HG02885 (cell line): ENCODE results near the gene NXPE1.
"Not testable (repeated sequence)": the region's sequence is repeated elsewhere in the genome, so short reads cannot be mapped to it uniquely, and the experiment has no call there.

Source experiments
- ATAC-seq: cut with Tn5 transposase; IDR thresholded peaks from one replicate; pipeline ENCODE4 v1.9.1; 2021; ENCODE audit warnings: mild to moderate bottlenecking; ENCODE audit not compliant: unreplicated experiment, poor library complexity

NXPE1 gene

GRCh38 chr11:114559425-114560310 is at the start of gene NXPE1:
Gene NXPE1 (minus strand): TSS chr11:114559881. CDS start chr11:114551201, 8,680 bp downstream.
- no peak for ATAC-seq

GRCh38 chr11:114609429-114609828 is 49.7 kb upstream of the NXPE1 start:
- ATAC-seq = no peak

- ATAC-seq = not testable (repeated sequence)
Observed at GRCh38 chr11:114608605-114609004, 48.9 kb upstream of the NXPE1 start.

GRCh38 chr11:114607753-114608459 is 48.2 kb upstream of the NXPE1 start:
- peak; percentile 27 for ATAC-seq

DNA sequence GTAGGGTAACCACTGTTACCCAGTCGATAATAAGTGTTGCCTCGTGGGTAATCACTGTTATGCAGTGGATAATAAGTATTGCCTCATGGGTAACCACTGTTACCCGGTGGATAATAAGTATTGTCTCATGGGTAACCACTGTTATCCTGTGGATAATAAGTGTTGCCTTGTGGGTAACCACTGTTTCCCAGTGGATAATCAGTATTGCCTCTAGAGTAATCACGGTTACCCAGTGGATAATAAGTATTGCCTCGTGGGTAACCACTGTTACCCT is 47.1 kb upstream of the NXPE1 start:
- ATAC-seq = not testable (repeated sequence)

DNA sequence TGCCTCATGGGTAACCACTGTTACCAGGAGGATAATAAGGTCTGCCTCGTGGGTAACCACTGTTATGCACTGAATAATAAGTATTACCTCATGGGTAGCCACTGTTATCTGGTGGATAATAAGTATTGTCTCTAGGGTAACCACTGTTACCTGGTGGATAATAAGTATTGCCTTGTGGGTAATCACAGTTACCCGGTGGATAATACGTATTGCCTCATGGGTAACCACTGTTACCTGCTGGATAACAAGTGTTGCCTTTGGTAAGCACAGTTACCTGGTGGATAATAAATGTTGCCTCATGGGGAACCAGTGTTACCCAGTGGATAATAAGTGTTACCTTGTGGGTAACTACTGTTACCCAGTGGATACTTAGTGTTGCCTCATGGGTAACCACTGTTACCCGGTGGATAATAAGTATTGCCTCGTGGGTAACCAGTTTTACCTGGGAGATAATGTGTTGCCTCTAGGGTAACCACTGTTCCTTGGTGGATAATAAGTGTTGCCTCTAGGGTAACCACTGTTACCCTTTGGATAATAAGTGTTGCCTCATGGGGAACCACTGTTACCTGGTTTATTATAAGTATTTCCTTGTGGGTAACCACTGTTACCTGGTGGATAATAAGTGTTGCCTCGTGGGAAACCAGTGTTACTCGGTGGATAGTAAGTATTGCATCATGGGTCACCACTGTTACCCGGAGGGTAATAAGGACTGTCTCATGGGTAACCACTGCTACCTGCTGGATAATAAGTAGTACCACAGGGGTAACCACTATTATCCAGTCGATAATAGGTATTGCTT is 46.5 kb upstream of the NXPE1 start:
- no peak for ATAC-seq

DNA sequence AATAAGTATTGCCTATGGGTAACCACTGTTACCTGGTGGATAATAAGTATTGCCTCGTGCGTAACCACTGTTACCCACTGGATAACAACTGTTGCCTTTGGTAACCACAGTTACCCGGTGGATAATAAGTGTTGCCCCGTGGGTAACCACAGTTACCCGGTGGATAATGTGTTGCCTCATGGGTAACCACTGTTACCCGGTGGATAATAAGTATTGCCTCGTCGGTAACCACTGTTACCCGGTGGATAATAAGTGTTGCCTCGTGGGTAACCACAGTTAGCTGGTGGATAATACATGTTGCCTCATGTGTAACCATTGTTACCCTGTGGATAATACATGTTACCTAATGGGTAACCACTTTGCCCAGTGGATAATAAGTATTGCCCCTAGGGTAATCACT is 45.7 kb upstream of the NXPE1 start:
- ATAC-seq = no peak

- no peak for ATAC-seq
Observed at GRCh38 chr11:114604886-114605285, 45.2 kb upstream of the NXPE1 start.

- no peak for ATAC-seq
Observed at GRCh38 chr11:114604179-114604813, 44.6 kb upstream of the NXPE1 start.

GRCh38 chr11:114603151-114603550 is 43.5 kb upstream of the NXPE1 start:
- not testable (repeated sequence) for ATAC-seq

GRCh38 chr11:114598461-114598860 is 38.8 kb upstream of the NXPE1 start:
- ATAC-seq = no peak

DNA sequence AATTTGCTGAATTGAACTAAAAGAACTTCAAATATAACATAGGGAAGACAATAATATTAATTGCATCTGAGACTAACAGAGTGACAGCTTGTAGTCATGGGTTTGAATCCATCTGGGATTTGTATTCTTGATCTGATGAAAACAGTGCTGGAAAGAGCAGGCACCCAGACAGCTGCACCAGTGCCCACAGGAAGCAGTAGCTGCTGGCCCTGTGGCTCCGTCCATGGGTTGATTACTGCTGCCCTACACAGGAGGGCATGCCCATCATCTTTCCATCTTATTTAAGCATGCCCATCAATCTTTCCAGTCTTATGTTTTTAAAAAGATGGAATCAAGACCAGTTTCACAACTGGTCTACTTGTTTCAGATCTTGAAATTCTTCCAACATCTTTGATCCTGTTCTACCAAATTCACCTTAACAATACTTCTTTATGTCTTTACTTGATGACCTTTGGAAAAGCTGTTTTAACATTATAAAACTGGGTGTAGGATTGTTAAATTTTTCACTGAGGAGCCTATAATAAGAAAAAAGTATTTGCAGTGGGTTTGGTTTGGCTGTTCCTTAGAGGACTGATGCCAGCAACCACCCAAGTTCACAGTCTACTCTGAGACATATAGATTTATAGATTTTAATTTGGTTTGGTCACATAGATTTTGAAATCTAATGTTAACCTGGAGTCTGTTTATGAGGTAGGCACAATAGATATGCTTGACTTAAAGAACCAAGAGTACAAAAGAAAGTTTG is 36.7 kb upstream of the NXPE1 start:
- ATAC-seq = no peak

GRCh38 chr11:114595571-114595970 is 35.9 kb upstream of the NXPE1 start, which contains the start of gene NXPE4:
Gene NXPE4 (minus strand): TSS chr11:114595786. CDS start chr11:114594759, 1,027 bp downstream.
- no peak for ATAC-seq

- no peak for ATAC-seq
Observed at GRCh38 chr11:114594703-114595102, 35.0 kb upstream of the NXPE1 start.

DNA sequence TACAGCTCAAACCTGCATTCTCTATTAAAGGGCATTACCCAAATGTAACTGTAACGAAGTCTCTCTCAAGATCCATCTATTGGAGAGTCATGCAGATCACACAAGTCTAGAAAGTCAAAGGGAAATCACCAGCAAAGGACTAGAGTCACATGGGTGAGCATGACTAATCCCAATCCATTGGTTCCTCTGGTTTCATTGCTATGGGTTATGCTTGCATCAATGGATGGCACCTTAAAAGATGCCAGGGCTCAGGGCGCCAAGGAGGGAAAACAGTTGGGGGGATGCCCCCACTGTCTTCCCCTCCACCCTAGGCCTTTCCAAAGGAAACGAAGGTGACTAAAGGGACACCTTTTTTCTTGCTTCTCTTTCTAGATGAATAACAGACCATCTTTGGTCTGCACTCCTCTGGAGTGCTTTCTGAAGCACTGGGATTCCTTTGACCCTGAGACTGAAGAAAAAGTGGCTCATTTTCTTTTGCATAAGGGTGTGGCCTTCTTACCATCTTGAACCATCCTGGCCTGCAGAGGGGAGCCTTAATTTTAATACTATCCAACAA is 27.8 kb upstream of the NXPE1 start:
- ATAC-seq = no peak

GRCh38 chr11:114586797-114587196 is 27.1 kb upstream of the NXPE1 start:
- ATAC-seq = no peak

GRCh38 chr11:114571712-114572111 is 12.0 kb upstream of the NXPE1 start:
- ATAC-seq = no peak

DNA sequence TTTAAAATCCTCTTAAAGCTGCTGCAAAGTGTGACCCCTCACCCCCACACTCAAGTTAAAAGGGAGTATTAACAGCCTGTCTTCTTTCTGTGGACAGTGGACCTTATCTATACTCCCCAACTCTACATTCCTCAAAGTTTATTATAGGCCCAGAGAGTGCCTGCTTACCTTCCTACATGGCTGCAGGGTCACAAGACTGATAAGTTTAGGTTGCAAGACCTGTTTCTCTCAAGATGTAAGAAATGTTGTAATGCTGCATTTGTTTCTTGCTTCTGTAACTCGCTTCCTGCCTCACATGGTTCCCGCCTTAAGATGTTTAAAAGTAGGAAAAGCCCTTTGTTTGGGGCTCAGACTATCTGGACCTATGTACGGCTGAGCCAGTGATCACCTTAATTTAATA is 10.1 kb upstream of the NXPE1 start:
- ATAC-seq = no peak

- no peak for ATAC-seq
Observed at GRCh38 chr11:114566276-114566675, 6.6 kb upstream of the NXPE1 start.
